OCI-LY1 (cell line): ENCODE results near the gene MPHOSPH9.
A peak's percentile ranks its signal among the peaks of the same experiment; 100 is the strongest.

Experiments used
- H2AFZ ChIP-seq: fragments of 200-600 bp; sonication (generic), shearing (Covaris generic); 2 replicates; pipeline ENCODE4 v1.6.0; 2014; ENCODE audit warnings: antibody characterized with exemption, mild to moderate bottlenecking, low read length
- H3F3A ChIP-seq: fragments of 200-600 bp; sonication (generic), shearing (Covaris generic); 2 replicates; pipeline ENCODE4 v1.6.0; 2014; ENCODE audit warnings: mild to moderate bottlenecking, antibody characterized with exemption, low read length, moderate library complexity; ENCODE audit not compliant: insufficient read depth
- H3K27ac ChIP-seq: fragments of 200-600 bp; sonication (generic); 2 replicates; pipeline ENCODE4 v1.5.1; 2014; ENCODE audit warnings: low read length, mixed run types, mild to moderate bottlenecking, low read depth; ENCODE audit not compliant: poor library complexity, severe bottlenecking
- H3K27me3 ChIP-seq: fragments of 200-600 bp; sonication (generic); 2 replicates; pipeline ENCODE4 v1.6.0; 2014; ENCODE audit warnings: antibody characterized with exemption, mild to moderate bottlenecking, low read length, moderate library complexity; ENCODE audit not compliant: insufficient read depth
- H3K36me3 ChIP-seq: fragments of 200-600 bp; sonication (generic); 2 replicates; pipeline ENCODE4 v1.6.1; 2014; ENCODE audit warnings: mild to moderate bottlenecking, antibody characterized with exemption, low read length, moderate library complexity, mixed read lengths; ENCODE audit not compliant: insufficient read depth
- H3K4me1 ChIP-seq: fragments of 200-600 bp; sonication (generic); 2 replicates; pipeline ENCODE4 v1.5.1; 2014; ENCODE audit warnings: mild to moderate bottlenecking, low read length, moderate library complexity; ENCODE audit not compliant: insufficient read depth, severe bottlenecking
- H3K4me2 ChIP-seq: fragments of 200-600 bp; sonication (generic), shearing (Covaris generic); 2 replicates; pipeline ENCODE4 v1.6.1; 2014; ENCODE audit warnings: low read length
- H3K4me3 ChIP-seq: fragments of 200-600 bp; sonication (generic); 2 replicates; pipeline ENCODE4 v1.5.1; 2014; ENCODE audit warnings: low read length, low read depth, mild to moderate bottlenecking, mixed read lengths; ENCODE audit not compliant: poor library complexity, severe bottlenecking
- H3K79me2 ChIP-seq: fragments of 200-600 bp; shearing (Covaris generic); 2 replicates; pipeline ENCODE4 v1.6.1; 2016; ENCODE audit warnings: mixed run types, low read length, mixed read lengths; ENCODE audit not compliant: insufficient read depth
- H3K9ac ChIP-seq: fragments of 200-600 bp; sonication (generic), shearing (Covaris generic); 2 replicates; pipeline ENCODE4 v1.6.1; 2014; ENCODE audit warnings: mild to moderate bottlenecking, low read length, mixed read lengths
- H3K9me2 ChIP-seq: fragments of 200-600 bp; sonication (generic), shearing (Covaris generic); 2 replicates; pipeline ENCODE4 v1.6.1; 2014; ENCODE audit warnings: low read depth, mild to moderate bottlenecking, low read length, mixed read lengths
- H3K9me3 ChIP-seq: fragments of 200-600 bp; shearing (Covaris generic); 2 replicates; pipeline ENCODE4 v1.6.1; 2014; ENCODE audit warnings: low read length, mixed read lengths
- H4K20me1 ChIP-seq: fragments of 200-600 bp; sonication (generic), shearing (Covaris generic); 2 replicates; pipeline ENCODE4 v1.6.0; 2016; ENCODE audit warnings: mild to moderate bottlenecking, low read length; ENCODE audit not compliant: insufficient read depth
- CTCF ChIP-seq: fragments of 200-600 bp; sonication (generic), shearing (Covaris generic); IDR thresholded peaks from 2 replicates; pipeline ENCODE4 v1.5.1; 2017; ENCODE audit warnings: mild to moderate bottlenecking, antibody characterized with exemption, low read length, moderate library complexity, mixed read lengths
- EZH2 ChIP-seq: fragments of 200-600 bp; sonication (generic), shearing (Covaris generic); IDR thresholded peaks from 2 replicates; pipeline ENCODE4 v1.8.0; 2017; ENCODE audit warnings: borderline replicate concordance, mixed run types, mild to moderate bottlenecking, antibody characterized with exemption, low read length, moderate library complexity, mixed read lengths

Gene MPHOSPH9

GRCh38 chr12:123139926-123140675 is 92.8 kb downstream of the MPHOSPH9 start:
- TF ChIP-seq EZH2 (no peak), CTCF (no peak)
- H3K27ac ChIP-seq: peak overlapping the region; percentile 91
- H3K4me3 ChIP-seq: no peak overlapping the region
- H3F3A ChIP-seq: no peaks in the 10 kb centered on the region
- H3K27me3 ChIP-seq: no peaks in the 10 kb centered on the region
- H3K9me3 ChIP-seq: no peaks in the 10 kb centered on the region
- peaks cover 44% of the 10 kb centered on the region for H3K36me3 ChIP-seq
- H3K9ac ChIP-seq: peak overlapping the region; percentile 70
- no peaks in the 10 kb centered on the region for H4K20me1 ChIP-seq
- H3K79me2 ChIP-seq: peaks cover 70% of the 10 kb centered on the region
- no peaks in the 10 kb centered on the region for H3K9me2 ChIP-seq
- H3K4me2 ChIP-seq: peak overlapping the region; percentile 68
- peaks cover 66% of the 10 kb centered on the region for H3K4me1 ChIP-seq
- H2AFZ ChIP-seq: no peak overlapping the region

DNA sequence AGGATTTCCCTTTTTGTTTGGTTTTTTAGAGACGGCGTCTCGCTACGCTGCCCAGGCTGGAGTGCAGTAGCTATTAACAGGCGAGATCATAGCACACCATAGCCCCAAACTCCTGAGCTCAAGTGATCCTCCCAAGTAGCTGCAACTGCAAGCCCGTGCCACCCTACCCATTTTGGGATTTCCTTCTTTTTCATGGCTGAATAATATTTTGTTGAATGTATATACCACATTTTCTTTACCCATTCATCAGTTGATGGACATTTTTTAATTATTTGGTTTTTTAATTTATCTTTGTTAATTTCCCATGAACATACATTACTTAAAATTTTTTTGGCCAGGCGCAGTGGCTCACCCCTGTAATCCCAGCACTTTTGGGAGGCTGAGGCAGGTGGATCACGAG is 97.3 kb downstream of the MPHOSPH9 start:
- H3K4me1 ChIP-seq: peaks cover 66% of the 10 kb centered on the region

GRCh38 chr12:123134826-123135225 is 98.1 kb downstream of the MPHOSPH9 start:
- Histone ChIP-seq H3K9me2 (no peaks in the 10 kb centered on the region), H3K36me3 (peaks cover 62% of the 10 kb centered on the region), H3K4me3 (no peak overlapping the region), H3K4me1 (peaks cover 66% of the 10 kb centered on the region), H4K20me1 (no peaks in the 10 kb centered on the region), H3K27ac (peak overlapping the region; percentile 100), H2AFZ (no peak overlapping the region), H3K9me3 (no peaks in the 10 kb centered on the region), H3K27me3 (no peaks in the 10 kb centered on the region), H3K9ac (peak overlapping the region; percentile 67), H3K79me2 (peaks cover 25% of the 10 kb centered on the region), H3F3A (0 out of 2 replicates have a peak, but pooled peaks cover 5% of the 10 kb centered on the region), H3K4me2 (peak overlapping the region; percentile 10; the same call in 1 of the 2 replicates)
- TF ChIP-seq CTCF: no peak
- no peak for TF ChIP-seq EZH2

More for the DNA sequence above, 97.3 kb downstream of the MPHOSPH9 start:
- 0 out of 2 replicates have a peak, but pooled peaks cover 5% of the 10 kb centered on the region for H3F3A ChIP-seq
- no peaks in the 10 kb centered on the region for H4K20me1 ChIP-seq
- H2AFZ ChIP-seq: no peak overlapping the region
- no peaks in the 10 kb centered on the region for H3K27me3 ChIP-seq
- peaks cover 28% of the 10 kb centered on the region for H3K79me2 ChIP-seq
- H3K9me3 ChIP-seq: no peaks in the 10 kb centered on the region
- no peaks in the 10 kb centered on the region for H3K9me2 ChIP-seq
- H3K4me2 ChIP-seq: peak overlapping the region; percentile 10; the same call in 1 of the 2 replicates
- peak overlapping the region; percentile 67; the same call in 1 of the 2 replicates for H3K9ac ChIP-seq
- TF ChIP-seq CTCF (no peak), EZH2 (no peak)
- peaks cover 56% of the 10 kb centered on the region for H3K36me3 ChIP-seq
- peak overlapping the region; percentile 100 for H3K27ac ChIP-seq
- H3K4me3 ChIP-seq: no peak overlapping the region
